SK-N-SH (cell line): ENCODE data around the gene SAMD7. TPM values are rescaled to one million over a fixed set of nuclear protein-coding genes. Genes with fewer than 3 reads are reported as not detected.

Experiments
- CTCF ChIA-PET: fragments of 300-600, 350-600 bp; formaldehyde crosslinking; extraction: SDS; loops from one replicate; lab custom pipeline; 2021; lab: Yijun Ruan, JAX
- POLR2A ChIA-PET: fragments of 350-600 bp; sonication (Branson Sonifier 250); formaldehyde crosslinking; extraction: SDS; loops from one replicate; lab custom pipeline; 2020; ENCODE audit warnings: antibody characterized with exemption, inconsistent platforms; lab: Yijun Ruan, JAX
- DNase-seq: peaks from one replicate; pipeline ENCODE4 v3.0.0; 2012
- H2AFZ ChIP-seq: fragments of 200-600 bp; sonication (generic); 2 replicates; pipeline ENCODE4 v1.8.1; 2016; ENCODE audit warnings: antibody characterized with exemption, mild to moderate bottlenecking, low read depth
- H3F3A ChIP-seq: fragments of 200-600 bp; sonication (generic); replicated peaks from 2 replicates; pipeline ENCODE3; 2016; ENCODE audit warnings: antibody characterized with exemption, mild to moderate bottlenecking; ENCODE audit not compliant: insufficient read depth
- H3K27ac ChIP-seq, 2 experiments: fragments of 200-500 bp in 1 of 2; fragments of 200-600 bp in 1 of 2; sonication (Bioruptor generic) in 1 of 2; sonication (generic), shearing (Covaris generic) in 1 of 2; 2 replicates each; pipeline versions ENCODE4 v1.5.1 to v1.6.1; 2014 to 2016; ENCODE audit warnings: low read depth in 2 of 2, inconsistent platforms in 1 of 2, low read length in 1 of 2, mild to moderate bottlenecking in 1 of 2, mixed read lengths in 1 of 2
- H3K27me3 ChIP-seq: fragments of 200-600 bp; sonication (generic), shearing (Covaris generic); 2 replicates; pipeline ENCODE4 v1.6.1; 2016; ENCODE audit warnings: mixed run types; ENCODE audit not compliant: insufficient read depth
- H3K36me3 ChIP-seq, 2 experiments: fragments of 200-500 bp in 1 of 2; fragments of 200-600 bp in 1 of 2; sonication (Bioruptor generic) in 1 of 2; sonication (generic) in 1 of 2; replicated peaks in 1 of 2; 2 replicates each; pipeline versions ENCODE3 to v1.5.1; 2014 to 2016; ENCODE audit warnings: low read length in 1 of 2, mild to moderate bottlenecking in 1 of 2; ENCODE audit not compliant: insufficient read depth in 2 of 2, control insufficient read depth in 1 of 2
- H3K4me1 ChIP-seq, 2 experiments: fragments of 200-500 bp in 1 of 2; fragments of 200-600 bp in 1 of 2; sonication (Bioruptor generic) in 1 of 2; sonication (generic), shearing (Covaris generic) in 1 of 2; 2 replicates each; pipeline versions ENCODE4 v1.5.1 to v1.6.1; 2014 to 2016; ENCODE audit warnings: low read depth in 1 of 2, low read length in 1 of 2, mixed run types in 1 of 2; ENCODE audit not compliant: insufficient read depth in 2 of 2, control insufficient read depth in 1 of 2
- H3K4me2 ChIP-seq: fragments of 200-600 bp; sonication (generic), shearing (Covaris generic); 2 replicates; pipeline ENCODE4 v1.6.1; 2017; ENCODE audit warnings: mixed run types
- H3K4me3 ChIP-seq, 2 experiments: fragments of 200-500 bp in 1 of 2; fragments of 200-600 bp in 1 of 2; sonication (Bioruptor generic) in 1 of 2; sonication (generic), shearing (Covaris generic) in 1 of 2; 2 replicates each; pipeline versions ENCODE4 v1.5.1 to v1.8.1; 2014 to 2016; ENCODE audit warnings: low read depth in 2 of 2, inconsistent platforms in 1 of 2, low read length in 1 of 2, mild to moderate bottlenecking in 1 of 2, mixed read lengths in 1 of 2, moderate library complexity in 1 of 2
- H3K79me2 ChIP-seq: fragments of 200-600 bp; sonication (generic); 2 replicates; pipeline ENCODE4 v1.8.1; 2017; ENCODE audit warnings: mild to moderate bottlenecking; ENCODE audit not compliant: insufficient read depth
- H3K9ac ChIP-seq: fragments of 200-600 bp; sonication (generic); 2 replicates; pipeline ENCODE4 v1.6.1; 2017; ENCODE audit warnings: mixed run types
- H3K9me2 ChIP-seq: fragments of 200-600 bp; sonication (generic); 2 replicates; pipeline ENCODE4 v1.6.1; 2017; ENCODE audit warnings: mixed run types
- H3K9me3 ChIP-seq: fragments of 200-600 bp; sonication (generic); 2 replicates; pipeline ENCODE4 v1.6.1; 2017; ENCODE audit warnings: mixed run types, mild to moderate bottlenecking, moderate library complexity
- H4K20me1 ChIP-seq: fragments of 200-600 bp; sonication (generic); 2 replicates; pipeline ENCODE4 v1.6.1; 2017; ENCODE audit warnings: mild to moderate bottlenecking, mixed run types; ENCODE audit not compliant: insufficient read depth
- FOSL2 ChIP-seq: IDR thresholded peaks from 2 replicates; pipeline ENCODE4 v1.4.0; 2012; ENCODE audit warnings: low read depth, mild to moderate bottlenecking, moderate library complexity, borderline replicate concordance
- JUND ChIP-seq: IDR thresholded peaks from 2 replicates; pipeline ENCODE4 v1.4.0; 2012
- NFIC ChIP-seq: IDR thresholded peaks from 2 replicates; pipeline ENCODE4 v1.4.0; 2012; ENCODE audit warnings: borderline replicate concordance
- TAF1 ChIP-seq: IDR thresholded peaks from 2 replicates; pipeline ENCODE4 v1.6.1; 2012; ENCODE audit warnings: low read depth, mild to moderate bottlenecking, low read length, moderate library complexity, borderline replicate concordance
- WGBS: methylation state at CpG from one replicate; pipeline ENCODE4 v1.1.6; 2017; ENCODE audit warnings: low lambda C conversion rate; 5-methylcytosine and 5-hydroxymethylcytosine counted together
- polyA plus RNA-seq, 3 experiments: library from polyadenylated mRNA; depleted of rRNA; stranded (reverse); fragments of >200 nt; gene quantifications; 2 replicates each; pipeline ENCODE4 v1.2.3, GENCODE V29; 2012
- TF ChIP-seq, protein P1 (sequence below): IDR thresholded peaks from 2 replicates; pipeline ENCODE4 v1.4.0; 2012; ENCODE audit warnings: low read depth, borderline replicate concordance
- TF ChIP-seq, protein P2 (sequence below): IDR thresholded peaks from 2 replicates; pipeline ENCODE4 v1.4.0; 2012; ENCODE audit warnings: low read depth, borderline replicate concordance
- TF ChIP-seq, protein P3 (sequence below): fragments of 150-350 bp; IDR thresholded peaks from 2 replicates; pipeline ENCODE4 v1.6.1; 2017; ENCODE audit warnings: antibody characterized with exemption, low read length, low read depth, borderline replicate concordance

SAMD7 gene
- polyA plus RNA-seq, 1 of the 3 experiments (the other 2 are of a cell fraction) = not detected

DNA sequence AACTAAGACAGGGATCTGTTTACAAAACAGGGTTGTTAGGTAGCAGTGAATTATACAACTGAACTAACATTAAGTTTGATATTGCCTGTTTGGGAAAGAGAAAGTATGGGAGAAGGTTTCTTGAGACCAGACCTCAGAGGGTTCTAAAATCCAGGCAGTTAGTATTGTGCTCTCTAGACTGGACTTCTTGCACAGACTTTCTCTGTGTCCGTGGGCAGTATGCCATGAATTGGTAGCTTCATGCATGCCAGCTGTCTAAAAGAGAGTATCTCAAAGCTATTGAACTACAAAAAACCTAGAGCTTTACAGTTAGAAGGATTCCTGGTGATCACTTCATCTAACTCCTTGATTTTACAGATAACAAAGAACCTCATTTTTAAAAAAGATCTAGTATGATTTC is 12.5 kb downstream of the SAMD7 start (continued):
- TF ChIP-seq, protein P1, sequence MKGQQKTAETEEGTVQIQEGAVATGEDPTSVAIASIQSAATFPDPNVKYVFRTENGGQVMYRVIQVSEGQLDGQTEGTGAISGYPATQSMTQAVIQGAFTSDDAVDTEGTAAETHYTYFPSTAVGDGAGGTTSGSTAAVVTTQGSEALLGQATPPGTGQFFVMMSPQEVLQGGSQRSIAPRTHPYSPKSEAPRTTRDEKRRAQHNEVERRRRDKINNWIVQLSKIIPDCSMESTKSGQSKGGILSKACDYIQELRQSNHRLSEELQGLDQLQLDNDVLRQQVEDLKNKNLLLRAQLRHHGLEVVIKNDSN = no peak
- TF ChIP-seq, protein P2, sequence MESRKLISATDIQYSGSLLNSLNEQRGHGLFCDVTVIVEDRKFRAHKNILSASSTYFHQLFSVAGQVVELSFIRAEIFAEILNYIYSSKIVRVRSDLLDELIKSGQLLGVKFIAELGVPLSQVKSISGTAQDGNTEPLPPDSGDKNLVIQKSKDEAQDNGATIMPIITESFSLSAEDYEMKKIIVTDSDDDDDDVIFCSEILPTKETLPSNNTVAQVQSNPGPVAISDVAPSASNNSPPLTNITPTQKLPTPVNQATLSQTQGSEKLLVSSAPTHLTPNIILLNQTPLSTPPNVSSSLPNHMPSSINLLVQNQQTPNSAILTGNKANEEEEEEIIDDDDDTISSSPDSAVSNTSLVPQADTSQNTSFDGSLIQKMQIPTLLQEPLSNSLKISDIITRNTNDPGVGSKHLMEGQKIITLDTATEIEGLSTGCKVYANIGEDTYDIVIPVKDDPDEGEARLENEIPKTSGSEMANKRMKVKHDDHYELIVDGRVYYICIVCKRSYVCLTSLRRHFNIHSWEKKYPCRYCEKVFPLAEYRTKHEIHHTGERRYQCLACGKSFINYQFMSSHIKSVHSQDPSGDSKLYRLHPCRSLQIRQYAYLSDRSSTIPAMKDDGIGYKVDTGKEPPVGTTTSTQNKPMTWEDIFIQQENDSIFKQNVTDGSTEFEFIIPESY = no peak
- no peak for TF ChIP-seq TAF1
- no peak for TF ChIP-seq JUND

DNA sequence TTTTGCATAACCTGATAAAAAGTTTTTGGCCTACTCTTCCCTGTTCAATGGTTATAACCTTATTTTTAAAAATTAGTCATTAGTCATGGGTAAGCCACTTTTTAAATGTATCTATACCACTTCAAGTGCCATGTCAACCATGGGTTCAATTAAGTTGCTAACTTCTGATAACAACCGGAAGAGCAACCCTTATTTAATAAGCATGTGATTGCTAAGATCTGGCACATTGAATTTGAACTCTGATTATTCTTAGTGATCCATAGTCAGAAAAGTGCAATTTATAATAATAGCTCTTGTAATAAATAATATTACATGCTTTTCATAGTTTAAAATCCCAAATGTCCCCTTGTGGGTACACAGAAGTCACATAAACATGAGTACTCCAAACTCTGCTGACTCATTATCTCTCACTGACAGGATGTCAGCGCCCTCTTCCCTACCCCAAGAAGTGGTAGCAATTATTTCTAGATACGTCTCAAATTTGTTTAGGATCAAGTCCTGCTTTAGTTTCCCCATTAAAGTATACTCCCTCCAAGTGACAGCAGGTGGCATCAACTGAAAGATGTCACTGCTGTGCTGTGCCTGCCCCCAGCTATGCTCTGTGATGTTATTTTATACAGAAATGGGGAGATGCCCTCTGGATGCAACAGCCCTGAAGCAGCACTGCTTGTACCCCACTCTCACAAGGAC is 18.6 kb downstream of the SAMD7 start:
- H3K4me2 ChIP-seq = no peak overlapping the region
- WGBS = 68% methylated on average over 3 of the region's 3 CpGs
- H4K20me1 ChIP-seq = no peaks in the 10 kb centered on the region
- TF ChIP-seq, protein P2 = no peak
- TF ChIP-seq FOSL2 (no peak), NFIC (no peak)
- TF ChIP-seq, protein P3, sequence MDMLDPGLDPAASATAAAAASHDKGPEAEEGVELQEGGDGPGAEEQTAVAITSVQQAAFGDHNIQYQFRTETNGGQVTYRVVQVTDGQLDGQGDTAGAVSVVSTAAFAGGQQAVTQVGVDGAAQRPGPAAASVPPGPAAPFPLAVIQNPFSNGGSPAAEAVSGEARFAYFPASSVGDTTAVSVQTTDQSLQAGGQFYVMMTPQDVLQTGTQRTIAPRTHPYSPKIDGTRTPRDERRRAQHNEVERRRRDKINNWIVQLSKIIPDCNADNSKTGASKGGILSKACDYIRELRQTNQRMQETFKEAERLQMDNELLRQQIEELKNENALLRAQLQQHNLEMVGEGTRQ = no peak
- TF ChIP-seq, all 33 proteins: peak for 0
- Histone ChIP-seq H3K9me2 (no peaks in the 10 kb centered on the region), H3K4me3 (no peak overlapping the region), H3F3A (no peaks in the 10 kb centered on the region), H3K9me3 (no peaks in the 10 kb centered on the region), H3K27ac (no peak overlapping the region), H3K4me1 (no peaks in the 10 kb centered on the region), H2AFZ (no peak overlapping the region), H3K79me2 (no peaks in the 10 kb centered on the region), H3K9ac (no peak overlapping the region), H3K36me3 (no peaks in the 10 kb centered on the region), H3K27me3 (no peaks in the 10 kb centered on the region; the same call in 1 of the 2 replicates)
- CTCF ChIA-PET = interaction anchor here (0.9 kb wide), 1 partner anchor 29 kb away, joined by 3 read pairs; no protein-coding TSS in a partner anchor
- POLR2A ChIA-PET = no interaction called here
- no peak for DNase-seq
